HG02885 (cell line): ENCODE data around the gene NUCB1.
"Not testable (repeated sequence)": the region's sequence is repeated elsewhere in the genome, so short reads cannot be mapped to it uniquely, and the experiment has no call there.

ENCODE experiments used
- ATAC-seq: cut with Tn5 transposase; IDR thresholded peaks from one replicate; pipeline ENCODE4 v1.9.1; 2021; ENCODE audit warnings: mild to moderate bottlenecking; ENCODE audit not compliant: unreplicated experiment, poor library complexity

NUCB1 gene

DNA sequence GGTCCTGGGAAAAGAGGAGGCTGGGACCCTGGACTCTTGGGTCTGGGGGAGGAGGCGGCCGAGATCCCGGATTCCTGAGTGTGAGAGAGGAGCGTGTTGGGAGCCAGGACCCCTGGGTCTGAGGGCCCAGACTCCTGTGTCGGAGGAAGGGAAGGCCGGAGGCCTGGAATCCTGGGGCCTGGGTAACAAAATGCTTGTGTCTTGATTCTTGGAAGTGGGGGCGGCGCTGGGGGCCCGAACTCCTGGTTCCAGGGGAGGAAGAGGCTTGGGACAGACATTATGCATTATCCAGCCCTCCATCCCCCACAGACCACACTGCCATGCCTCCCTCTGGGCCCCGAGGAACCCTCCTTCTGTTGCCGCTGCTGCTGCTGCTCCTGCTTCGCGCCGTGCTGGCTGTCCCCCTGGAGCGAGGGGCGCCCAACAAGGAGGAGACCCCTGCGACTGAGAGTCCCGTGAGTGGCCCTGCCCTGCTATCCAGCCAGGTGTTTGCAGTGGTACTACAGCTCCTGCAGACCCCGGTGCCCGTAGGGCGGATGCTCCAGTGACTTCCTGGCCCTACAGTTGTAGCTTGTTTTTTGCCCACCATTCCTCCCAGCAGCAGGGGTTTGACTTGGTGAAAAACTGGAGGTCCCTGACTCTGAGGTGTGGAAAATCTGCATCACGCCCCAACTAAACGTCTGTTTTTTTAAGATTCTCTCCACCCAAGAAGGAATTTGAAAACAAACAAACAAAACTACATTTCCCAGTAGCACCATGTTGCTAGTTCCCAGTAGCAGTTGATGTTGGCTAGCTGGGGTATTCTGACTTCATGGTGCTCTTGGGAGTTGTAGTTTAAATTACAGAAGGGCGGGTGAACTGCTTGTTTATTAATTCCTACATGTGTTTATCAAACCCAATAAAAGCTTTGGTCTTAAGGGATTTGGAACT, 630 bp downstream of the NUCB1 start:
- no peak for ATAC-seq

DNA sequence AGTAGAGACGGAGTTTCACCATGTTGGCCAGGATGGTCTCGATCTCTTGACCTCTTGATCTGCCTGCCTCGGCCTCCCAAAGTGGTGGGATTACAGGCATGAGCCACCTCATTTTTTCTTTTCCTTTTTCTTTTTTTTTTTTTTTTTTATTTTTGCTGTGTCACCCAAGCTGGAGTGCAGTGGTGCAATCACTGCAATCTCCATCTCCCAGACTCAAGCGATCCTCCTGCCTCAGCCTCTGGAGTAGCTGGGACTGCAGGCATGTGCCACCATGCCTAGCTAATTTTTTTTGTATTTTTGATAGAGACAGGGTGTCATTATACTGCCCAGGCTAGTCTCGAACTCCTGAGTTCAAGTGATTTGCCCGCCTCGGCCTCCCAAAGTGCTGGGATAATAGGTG, 2.2 kb downstream of the NUCB1 start:
- not testable (repeated sequence) for ATAC-seq

DNA sequence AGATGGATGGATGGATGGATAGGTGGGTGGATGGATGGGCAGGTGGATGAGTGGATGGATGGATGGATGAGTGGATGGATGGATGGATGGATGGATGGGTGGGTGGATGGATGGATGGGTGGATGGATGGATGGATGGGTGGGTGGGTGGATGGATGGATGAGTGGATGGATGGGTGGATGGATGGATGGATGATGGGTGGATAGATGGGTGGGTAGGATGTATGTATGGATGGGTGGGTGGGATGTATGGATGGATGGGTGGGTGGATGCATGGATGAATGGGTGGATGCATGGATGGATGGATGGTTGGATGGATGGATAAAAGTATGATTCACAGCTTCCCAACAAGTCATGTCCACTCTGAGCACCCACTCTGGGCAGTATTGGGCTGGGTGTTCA, 3.7 kb downstream of the NUCB1 start:
- not testable (repeated sequence) for ATAC-seq

GRCh38 chr19:48905664-48906063, 5.6 kb downstream of the NUCB1 start:
- ATAC-seq: no peak

DNA sequence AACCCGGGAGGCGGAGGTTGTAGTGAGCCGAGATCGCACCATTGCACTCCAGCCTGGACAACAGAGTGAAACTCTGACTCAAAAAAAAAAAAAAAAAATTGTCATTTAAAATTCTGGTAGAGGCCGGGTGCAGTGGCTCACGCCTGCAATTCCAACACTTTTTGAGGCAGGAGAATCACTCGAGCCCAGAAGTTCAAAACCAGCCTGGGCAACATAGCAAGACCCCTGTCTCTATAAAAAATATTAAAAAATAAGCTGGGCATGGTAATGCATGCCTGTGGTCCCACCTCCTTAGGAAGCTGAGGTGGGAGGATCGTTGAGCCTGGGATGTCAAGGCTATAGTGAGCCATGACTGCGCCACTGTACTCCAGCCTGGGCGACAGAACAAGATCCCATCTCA, 6.2 kb downstream of the NUCB1 start:
- ATAC-seq: no peak

- ATAC-seq: no peak
Measured at GRCh38 chr19:48907671-48908070, 7.6 kb downstream of the NUCB1 start.

GRCh38 chr19:48909424-48910077, 9.4 kb downstream of the NUCB1 start:
- ATAC-seq: not testable (repeated sequence)

DNA sequence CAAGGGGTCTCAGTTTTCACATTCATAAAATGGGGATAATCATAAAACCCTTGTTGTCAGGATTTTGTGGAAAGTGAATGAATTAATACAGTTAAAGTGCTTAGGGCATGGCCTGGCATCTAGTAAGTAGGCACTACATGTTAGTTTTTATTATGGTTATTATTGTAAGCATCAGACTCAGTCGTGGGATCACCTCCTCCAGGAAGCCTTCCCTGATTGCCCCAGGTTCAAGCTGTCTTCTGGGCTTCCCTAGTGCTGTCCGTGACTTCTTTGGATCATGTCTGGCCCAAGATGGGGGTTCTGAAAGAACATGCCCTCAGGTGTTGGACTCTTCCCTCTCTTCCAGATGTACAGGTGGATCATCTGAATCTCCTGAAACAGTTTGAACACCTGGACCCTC, 10.7 kb downstream of the NUCB1 start:
- ATAC-seq: no peak

DNA sequence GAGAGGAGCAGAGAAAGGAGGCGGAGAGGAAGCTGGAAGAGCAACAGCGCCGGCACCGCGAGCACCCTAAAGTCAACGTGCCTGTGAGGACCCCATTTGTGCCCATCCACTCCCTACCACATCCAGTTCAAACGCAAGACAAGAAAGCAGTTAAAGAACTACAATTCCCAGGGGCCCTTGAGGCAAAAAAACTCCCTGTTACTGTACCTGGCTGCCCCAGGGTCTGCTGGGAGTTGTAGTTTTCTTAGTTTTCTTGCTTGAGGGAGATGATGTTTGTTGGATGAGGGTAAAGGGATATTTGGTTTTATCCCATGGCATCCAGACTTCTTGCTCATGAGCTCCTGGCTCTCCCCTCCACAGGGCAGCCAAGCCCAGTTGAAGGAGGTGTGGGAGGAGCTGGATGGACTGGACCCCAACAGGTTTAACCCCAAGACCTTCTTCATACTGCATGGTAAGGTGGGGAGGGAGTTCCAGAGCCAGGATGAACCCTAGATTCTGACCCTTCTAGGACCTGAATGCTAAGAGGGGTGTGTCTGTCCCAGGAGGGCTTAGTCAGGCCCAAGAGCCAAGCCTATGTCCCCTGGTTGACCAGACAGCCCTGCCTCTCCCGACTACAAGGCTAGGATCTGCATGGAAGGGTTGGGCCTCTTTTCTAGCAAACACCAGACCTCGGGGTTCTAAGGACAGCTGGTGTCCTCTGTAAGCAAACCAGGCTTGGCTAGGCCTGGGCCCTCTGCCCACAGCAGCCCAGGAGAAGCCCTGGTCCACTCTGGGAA, 13.2 kb downstream of the NUCB1 start:
- ATAC-seq: no peak

- no peak for ATAC-seq
Measured at GRCh38 chr19:48914181-48914580, 14.1 kb downstream of the NUCB1 start.

GRCh38 chr19:48915757-48916156, 15.6 kb downstream of the NUCB1 start:
- no peak for ATAC-seq

DNA sequence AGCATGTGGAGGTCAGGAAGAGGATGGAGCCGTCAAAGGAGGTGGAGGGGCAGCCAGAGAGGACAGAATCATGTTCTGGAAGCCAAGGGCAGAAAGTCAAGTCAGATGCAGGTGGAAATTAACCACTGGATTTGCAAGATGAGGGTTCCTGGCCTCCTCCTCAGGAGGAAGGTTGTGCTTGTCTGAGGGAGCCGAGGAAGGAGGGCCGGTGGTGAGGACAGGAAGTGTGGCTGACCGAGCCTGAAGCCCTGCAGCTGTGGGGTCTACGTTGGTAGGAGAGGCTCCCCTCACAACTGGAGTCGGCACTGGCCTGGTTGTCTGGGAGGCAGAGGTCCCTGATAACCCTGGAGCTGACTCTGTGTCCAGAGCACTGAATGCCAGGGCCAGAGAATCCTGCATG, 18.0 kb downstream of the NUCB1 start:
- no peak for ATAC-seq

DNA sequence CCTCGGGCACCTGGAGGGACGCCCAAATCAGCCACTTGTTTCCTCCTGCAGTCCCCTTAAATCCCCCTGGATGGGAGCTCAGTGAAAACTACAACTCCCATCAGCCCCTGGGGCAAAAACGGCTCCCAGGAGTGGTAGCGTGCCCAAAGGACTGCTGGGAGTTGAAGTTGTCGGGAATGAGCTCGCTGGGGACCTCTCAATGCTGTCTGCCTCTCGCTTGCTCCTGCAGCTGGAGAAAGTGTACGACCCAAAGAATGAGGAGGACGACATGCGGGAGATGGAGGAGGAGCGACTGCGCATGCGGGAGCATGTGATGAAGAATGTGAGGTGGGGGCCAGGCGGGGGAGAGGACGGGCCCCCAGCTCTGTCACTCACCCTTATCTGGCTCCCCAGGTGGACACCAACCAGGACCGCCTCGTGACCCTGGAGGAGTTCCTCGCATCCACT, 18.7 kb downstream of the NUCB1 start:
- no peak for ATAC-seq

GRCh38 chr19:48919271-48919670, 19.2 kb downstream of the NUCB1 start:
- not testable (repeated sequence) for ATAC-seq

GRCh38 chr19:48920949-48921348, 20.8 kb downstream of the NUCB1 start:
- ATAC-seq: no peak

- ATAC-seq: no peak
Measured at GRCh38 chr19:48921721-48922500, 21.8 kb downstream of the NUCB1 start.

DNA sequence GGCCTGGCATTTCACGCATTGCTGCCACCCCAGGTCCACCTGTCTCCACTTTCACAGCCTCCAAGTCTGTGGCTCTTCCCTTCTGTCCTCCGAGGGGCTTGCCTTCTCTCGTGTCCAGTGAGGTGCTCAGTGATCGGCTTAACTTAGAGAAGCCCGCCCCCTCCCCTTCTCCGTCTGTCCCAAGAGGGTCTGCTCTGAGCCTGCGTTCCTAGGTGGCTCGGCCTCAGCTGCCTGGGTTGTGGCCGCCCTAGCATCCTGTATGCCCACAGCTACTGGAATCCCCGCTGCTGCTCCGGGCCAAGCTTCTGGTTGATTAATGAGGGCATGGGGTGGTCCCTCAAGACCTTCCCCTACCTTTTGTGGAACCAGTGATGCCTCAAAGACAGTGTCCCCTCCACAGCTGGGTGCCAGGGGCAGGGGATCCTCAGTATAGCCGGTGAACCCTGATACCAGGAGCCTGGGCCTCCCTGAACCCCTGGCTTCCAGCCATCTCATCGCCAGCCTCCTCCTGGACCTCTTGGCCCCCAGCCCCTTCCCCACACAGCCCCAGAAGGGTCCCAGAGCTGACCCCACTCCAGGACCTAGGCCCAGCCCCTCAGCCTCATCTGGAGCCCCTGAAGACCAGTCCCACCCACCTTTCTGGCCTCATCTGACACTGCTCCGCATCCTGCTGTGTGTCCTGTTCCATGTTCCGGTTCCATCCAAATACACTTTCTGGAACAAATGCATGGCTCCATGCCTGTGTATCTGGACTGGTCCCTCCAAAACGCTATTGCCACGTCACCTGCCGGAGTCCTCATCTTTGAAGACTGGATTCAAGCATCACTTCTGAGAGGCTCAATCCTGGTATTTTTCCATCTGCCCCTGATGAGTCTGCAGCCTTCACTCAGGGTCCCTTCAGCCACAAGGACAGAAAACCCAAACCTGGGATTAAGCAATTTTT, 22.7 kb downstream of the NUCB1 start:
- no peak for ATAC-seq

- ATAC-seq: no peak
Measured at GRCh38 chr19:48925240-48925843, 25.2 kb downstream of the NUCB1 start.

DNA sequence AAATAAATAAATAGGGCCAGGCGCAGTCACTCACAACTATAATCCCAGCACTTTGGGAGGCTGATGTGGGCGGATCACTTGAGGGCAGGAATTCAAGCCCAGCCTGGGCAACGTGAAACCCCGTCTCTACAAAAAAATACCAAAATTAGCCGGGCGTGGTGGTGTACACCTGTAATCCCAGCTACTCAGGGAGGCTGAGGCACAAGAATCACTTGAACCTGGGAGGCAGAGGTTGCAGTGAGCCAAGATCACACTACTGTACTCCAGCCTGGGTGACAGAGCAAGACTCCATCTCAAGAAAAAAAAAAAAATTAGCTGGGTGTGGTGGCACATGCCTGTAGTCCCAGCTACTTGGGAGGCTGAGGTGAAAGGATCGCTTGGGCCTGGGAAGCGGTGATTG, 25.8 kb downstream of the NUCB1 start:
- ATAC-seq: not testable (repeated sequence)
